Astrocyte (in vitro differentiated cells and primary cell): ENCODE measurements around the gene PPTC7. TPM values are rescaled to one million over a fixed set of nuclear protein-coding genes. Genes with fewer than 3 reads are reported as not detected.
"Not testable (repeated sequence)": the region's sequence is repeated elsewhere in the genome, so short reads cannot be mapped to it uniquely, and the experiment has no call there.

Experiments used
- DNase-seq: peaks from one replicate; pipeline ENCODE4 v3.0.0-alpha.2; 2010; ENCODE audit warnings: low read depth
- FAIRE-seq: peaks from 2 replicates; lab custom pipeline; 2011; peaks lifted over from hg19 to GRCh38; lab: Jason Lieb, UNC
- H2AFZ ChIP-seq: 2 replicates; pipeline ENCODE4 v1.6.0; 2012; ENCODE audit warnings: low read depth, low read length, inconsistent platforms
- H3K27ac ChIP-seq: 2 replicates; pipeline ENCODE4 v1.5.1; 2011; ENCODE audit warnings: low read depth, low read length, inconsistent platforms
- H3K27me3 ChIP-seq: 2 replicates; pipeline ENCODE4 v1.6.0; 2011; ENCODE audit warnings: low read length, inconsistent platforms; ENCODE audit not compliant: insufficient read depth
- H3K36me3 ChIP-seq: 2 replicates; pipeline ENCODE4 v1.5.1; 2011; ENCODE audit warnings: low read length, inconsistent platforms; ENCODE audit not compliant: insufficient read depth
- H3K4me1 ChIP-seq: 2 replicates; pipeline ENCODE4 v1.5.1; 2011; ENCODE audit warnings: low read length, inconsistent platforms; ENCODE audit not compliant: insufficient read depth
- H3K4me2 ChIP-seq: 2 replicates; pipeline ENCODE4 v1.6.0; 2012; ENCODE audit warnings: low read length, inconsistent platforms
- H3K4me3 ChIP-seq: 2 replicates; pipeline ENCODE4 v1.5.1; 2011; ENCODE audit warnings: low read depth, mild to moderate bottlenecking, low read length, inconsistent platforms; ENCODE audit not compliant: insufficient read depth
- H3K79me2 ChIP-seq: 2 replicates; pipeline ENCODE4 v1.6.0; 2012; ENCODE audit warnings: mild to moderate bottlenecking, low read length, inconsistent platforms; ENCODE audit not compliant: insufficient read depth
- H3K9ac ChIP-seq: 2 replicates; pipeline ENCODE4 v1.6.0; 2012; ENCODE audit warnings: mild to moderate bottlenecking, low read length, inconsistent platforms
- H3K9me3 ChIP-seq: 2 replicates; pipeline ENCODE4 v1.5.1; 2012; ENCODE audit warnings: low read depth, mild to moderate bottlenecking, low read length, inconsistent platforms; ENCODE audit not compliant: insufficient read depth
- H4K20me1 ChIP-seq: 2 replicates; pipeline ENCODE4 v1.6.0; 2012; ENCODE audit warnings: low read length, inconsistent platforms; ENCODE audit not compliant: insufficient read depth
- H3K27ac Mint-ChIP-seq: one replicate; pipeline ENCODE4 v1.8.0; 2021; ENCODE audit warnings: mild to moderate bottlenecking, mixed read lengths; ENCODE audit not compliant: unreplicated experiment
- H3K27me3 Mint-ChIP-seq: one replicate; pipeline ENCODE4 v1.8.0; 2021; ENCODE audit warnings: low read depth, mixed read lengths; ENCODE audit not compliant: unreplicated experiment
- H3K36me3 Mint-ChIP-seq: one replicate; pipeline ENCODE4 v1.8.0; 2021; ENCODE audit warnings: low read depth, mixed read lengths; ENCODE audit not compliant: unreplicated experiment
- H3K4me1 Mint-ChIP-seq: one replicate; pipeline ENCODE4 v1.8.0; 2021; ENCODE audit warnings: low read depth, mixed read lengths; ENCODE audit not compliant: unreplicated experiment
- H3K4me3 Mint-ChIP-seq: one replicate; pipeline ENCODE4 v1.8.0; 2021; ENCODE audit warnings: mild to moderate bottlenecking, moderate library complexity, mixed read lengths; ENCODE audit not compliant: unreplicated experiment
- H3K9me3 Mint-ChIP-seq: one replicate; pipeline ENCODE4 v1.8.0; 2021; ENCODE audit warnings: mild to moderate bottlenecking, mixed read lengths; ENCODE audit not compliant: unreplicated experiment
- EZH2 ChIP-seq: IDR thresholded peaks from 2 replicates; pipeline ENCODE4 v1.6.1; 2012; ENCODE audit warnings: mild to moderate bottlenecking, low read length, inconsistent platforms; ENCODE audit not compliant: insufficient read depth
- total RNA-seq: library from RNA; stranded (reverse); gene quantifications from 2 replicates; pipeline ENCODE4 v1.2.1, GENCODE V29; 2021
- TF ChIP-seq, protein P1 (sequence below): IDR thresholded peaks from 2 replicates; pipeline ENCODE4 v1.5.1; 2011; ENCODE audit warnings: low read depth, mild to moderate bottlenecking, inconsistent platforms, low read length, moderate library complexity; ENCODE audit not compliant: insufficient read depth

Gene PPTC7
- total RNA-seq, 1 donor from 2014 or later = 16.6 TPM

DNA sequence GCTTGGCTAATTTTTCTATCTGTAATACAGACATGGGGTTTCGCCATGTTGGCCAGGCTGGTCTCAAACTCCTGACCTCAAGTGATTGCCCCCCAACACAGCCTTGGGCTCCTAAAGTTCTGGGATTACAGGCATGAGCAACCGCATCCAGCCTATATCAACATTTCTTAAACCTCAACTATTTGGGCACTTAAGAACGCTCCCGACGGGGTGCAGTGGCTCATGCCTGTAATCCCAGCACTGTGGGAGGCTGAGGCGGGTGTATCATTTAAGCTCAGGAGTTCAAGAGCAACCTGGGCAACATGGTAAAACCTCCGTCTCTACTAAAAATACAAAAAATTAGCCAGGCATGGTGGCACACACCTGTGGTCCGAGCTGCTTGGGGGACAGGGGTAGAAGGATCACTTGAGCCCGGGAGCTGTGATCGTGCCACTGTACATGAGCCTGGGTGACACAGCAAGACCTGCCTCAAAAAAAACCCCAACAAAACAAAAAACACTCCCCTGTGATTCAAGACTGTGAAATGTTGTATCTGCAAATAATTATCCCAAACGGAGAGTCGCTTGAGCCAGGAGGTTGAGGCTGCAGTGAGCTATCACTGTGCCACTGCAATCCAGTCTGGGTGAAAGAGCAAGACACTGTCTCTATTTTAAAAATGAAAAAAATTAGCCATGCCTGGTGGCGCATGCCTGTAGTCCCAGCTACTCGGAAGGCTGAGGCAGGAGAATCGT is 21.5 kb downstream of the PPTC7 start:
- no peak overlapping the region for H3K4me2 ChIP-seq
- Mint-ChIP-seq H3K27me3 (no peaks in the 10 kb centered on the region), H3K4me1 (peaks cover 12% of the 10 kb centered on the region), H3K36me3 (peaks cover 3% of the 10 kb centered on the region), H3K9me3 (no peaks in the 10 kb centered on the region), H3K27ac (no peak overlapping the region), H3K4me3 (no peak overlapping the region)
- no peaks in the 10 kb centered on the region for H3K27me3 ChIP-seq
- H3K4me1 ChIP-seq = peaks cover 14% of the 10 kb centered on the region
- FAIRE-seq (no peak), DNase-seq (no peak)
- no peak overlapping the region for H3K4me3 ChIP-seq
- peaks cover 55% of the 10 kb centered on the region for H4K20me1 ChIP-seq
- peaks cover 74% of the 10 kb centered on the region for H3K79me2 ChIP-seq
- no peak overlapping the region for H3K9ac ChIP-seq
- H3K36me3 ChIP-seq = no peaks in the 10 kb centered on the region
- H2AFZ ChIP-seq = no peak overlapping the region
- no peak for TF ChIP-seq EZH2
- TF ChIP-seq, protein P1, sequence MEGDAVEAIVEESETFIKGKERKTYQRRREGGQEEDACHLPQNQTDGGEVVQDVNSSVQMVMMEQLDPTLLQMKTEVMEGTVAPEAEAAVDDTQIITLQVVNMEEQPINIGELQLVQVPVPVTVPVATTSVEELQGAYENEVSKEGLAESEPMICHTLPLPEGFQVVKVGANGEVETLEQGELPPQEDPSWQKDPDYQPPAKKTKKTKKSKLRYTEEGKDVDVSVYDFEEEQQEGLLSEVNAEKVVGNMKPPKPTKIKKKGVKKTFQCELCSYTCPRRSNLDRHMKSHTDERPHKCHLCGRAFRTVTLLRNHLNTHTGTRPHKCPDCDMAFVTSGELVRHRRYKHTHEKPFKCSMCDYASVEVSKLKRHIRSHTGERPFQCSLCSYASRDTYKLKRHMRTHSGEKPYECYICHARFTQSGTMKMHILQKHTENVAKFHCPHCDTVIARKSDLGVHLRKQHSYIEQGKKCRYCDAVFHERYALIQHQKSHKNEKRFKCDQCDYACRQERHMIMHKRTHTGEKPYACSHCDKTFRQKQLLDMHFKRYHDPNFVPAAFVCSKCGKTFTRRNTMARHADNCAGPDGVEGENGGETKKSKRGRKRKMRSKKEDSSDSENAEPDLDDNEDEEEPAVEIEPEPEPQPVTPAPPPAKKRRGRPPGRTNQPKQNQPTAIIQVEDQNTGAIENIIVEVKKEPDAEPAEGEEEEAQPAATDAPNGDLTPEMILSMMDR = no peak
- no peak overlapping the region for H3K27ac ChIP-seq
- H3K9me3 ChIP-seq = no peaks in the 10 kb centered on the region

DNA sequence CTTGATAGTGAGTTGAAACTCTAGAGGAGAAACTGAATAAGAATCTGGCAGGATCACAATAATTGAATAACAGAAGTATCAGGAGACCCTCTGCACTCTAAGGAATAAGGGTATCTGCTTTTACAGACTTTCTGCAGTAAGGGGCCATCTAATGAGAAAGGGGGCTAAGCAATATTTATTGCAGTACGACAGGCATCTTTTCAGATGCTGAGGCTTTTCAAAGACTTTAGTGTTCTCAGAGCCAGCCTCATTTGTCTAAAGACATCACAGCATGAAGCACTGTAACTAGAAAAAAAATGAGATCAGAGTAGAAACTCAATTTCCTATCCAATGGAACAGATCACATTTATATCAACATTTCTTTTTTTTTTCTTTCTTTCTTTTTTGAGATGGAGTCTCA is 22.2 kb downstream of the PPTC7 start:
- H3K9ac ChIP-seq = no peak overlapping the region
- peaks cover 56% of the 10 kb centered on the region for H4K20me1 ChIP-seq
- H2AFZ ChIP-seq = no peak overlapping the region
- FAIRE-seq (no peak), DNase-seq (no peak)
- H3K4me1 ChIP-seq = peaks cover 15% of the 10 kb centered on the region
- peaks cover 3% of the 10 kb centered on the region for H3K36me3 Mint-ChIP-seq
- peaks cover 18% of the 10 kb centered on the region for H3K4me1 Mint-ChIP-seq
- no peak overlapping the region for H3K4me2 ChIP-seq
- no peaks in the 10 kb centered on the region for H3K36me3 ChIP-seq
- no peak overlapping the region for H3K27ac Mint-ChIP-seq
- H3K27me3 Mint-ChIP-seq = no peaks in the 10 kb centered on the region
- TF ChIP-seq EZH2 = no peak
- TF ChIP-seq, protein P1 = no peak
- H3K9me3 Mint-ChIP-seq = no peaks in the 10 kb centered on the region
- peaks cover 74% of the 10 kb centered on the region for H3K79me2 ChIP-seq
- no peaks in the 10 kb centered on the region for H3K9me3 ChIP-seq
- H3K27me3 ChIP-seq = no peaks in the 10 kb centered on the region
- no peak overlapping the region for H3K4me3 ChIP-seq
- H3K27ac ChIP-seq = no peak overlapping the region
- H3K4me3 Mint-ChIP-seq = no peak overlapping the region

DNA sequence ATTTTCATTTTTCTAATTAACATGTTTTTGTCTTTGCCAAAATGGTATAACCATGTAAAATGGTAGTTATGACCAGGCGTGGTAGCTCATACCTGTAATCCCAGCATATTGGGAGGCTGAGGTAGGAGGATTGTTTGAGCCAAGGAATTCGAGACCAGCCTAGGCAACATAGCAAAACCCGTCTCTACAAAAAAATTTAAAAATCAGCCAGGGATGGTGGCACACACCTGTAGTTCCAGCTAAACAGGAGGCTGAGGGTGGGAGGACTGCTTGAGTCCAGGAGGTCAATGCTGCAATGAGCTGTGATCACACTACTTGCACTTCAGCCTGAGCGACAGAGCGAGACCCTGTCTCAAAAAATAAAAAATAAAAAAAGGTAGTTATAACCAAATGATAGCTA is 23.1 kb downstream of the PPTC7 start:
- H3K36me3 Mint-ChIP-seq = peaks cover 3% of the 10 kb centered on the region
- H3K4me1 Mint-ChIP-seq = peaks cover 24% of the 10 kb centered on the region

DNA sequence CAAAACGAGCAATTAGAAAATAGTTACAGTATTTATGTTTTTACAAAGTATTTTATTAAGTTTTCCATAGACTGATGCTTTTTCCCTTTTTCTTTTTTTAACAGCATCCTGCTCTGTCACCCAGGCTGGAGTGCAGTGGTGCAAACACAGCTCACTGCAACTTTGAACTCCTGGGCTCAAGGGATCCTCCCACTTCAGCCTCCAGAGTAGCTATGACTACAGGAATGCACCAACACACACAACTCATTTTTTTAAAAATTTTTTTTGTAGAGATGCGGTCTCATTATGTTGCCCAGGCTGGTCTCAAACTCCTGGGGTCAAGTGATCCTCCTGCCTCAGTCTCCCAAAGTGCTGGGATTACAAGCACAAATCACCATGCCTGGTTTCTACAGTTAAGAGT is 24.2 kb downstream of the PPTC7 start:
- H3K9me3 Mint-ChIP-seq, H3K27ac Mint-ChIP-seq, H3K36me3 Mint-ChIP-seq, H3K27ac ChIP-seq, H3K27me3 ChIP-seq, H2AFZ ChIP-seq, H3K4me3 ChIP-seq, H3K36me3 ChIP-seq, DNase-seq, H3K9me3 ChIP-seq, H3K9ac ChIP-seq, H3K27me3 Mint-ChIP-seq, FAIRE-seq, H3K4me2 ChIP-seq, H3K4me3 Mint-ChIP-seq: not testable (repeated sequence)
- H3K4me1 Mint-ChIP-seq = peaks cover 25% of the 10 kb centered on the region
- Histone ChIP-seq H3K4me1 (peaks cover 22% of the 10 kb centered on the region), H3K79me2 (peaks cover 78% of the 10 kb centered on the region), H4K20me1 (peaks cover 49% of the 10 kb centered on the region)

More for the DNA sequence above, 23.1 kb downstream of the PPTC7 start:
- no peak overlapping the region for H3K4me2 ChIP-seq
- peaks cover 23% of the 10 kb centered on the region for H3K4me1 ChIP-seq
- peaks cover 54% of the 10 kb centered on the region for H4K20me1 ChIP-seq
- H3K27me3 ChIP-seq = no peaks in the 10 kb centered on the region
- peaks cover 76% of the 10 kb centered on the region for H3K79me2 ChIP-seq
- H3K27ac ChIP-seq = no peak overlapping the region
- no peak for FAIRE-seq
- Mint-ChIP-seq H3K27ac (no peak overlapping the region), H3K4me3 (no peak overlapping the region), H3K27me3 (no peaks in the 10 kb centered on the region), H3K9me3 (no peaks in the 10 kb centered on the region)
- no peaks in the 10 kb centered on the region for H3K9me3 ChIP-seq
- H2AFZ ChIP-seq = no peak overlapping the region
- no peak overlapping the region for H3K9ac ChIP-seq
- H3K36me3 ChIP-seq = no peaks in the 10 kb centered on the region
- DNase-seq = no peak
- no peak overlapping the region for H3K4me3 ChIP-seq
- TF ChIP-seq EZH2 = no peak
- TF ChIP-seq, protein P1 = no peak
